ENCODE results near the gene CENPV. TPM values are rescaled to one million over a fixed set of nuclear protein-coding genes. Genes with fewer than 3 reads are reported as not detected.

CENPV gene
- total and polyA plus RNA-seq, 2 of the 13 experiments (the other 11 are each of a cell fraction or from before 2014, with no cell fraction given): 193 to 292 TPM

GRCh38 chr17:16352303-16352666 is 984 bp downstream of the CENPV start (continued):
- peak; percentile 78 for TF ChIP-seq KDM2A (CRISPR knock-in tag; IDR thresholded peaks at IDR 0.05; ENCODE audit: borderline replicate concordance, low read depth)
- TF ChIP-seq ZNF687 (CRISPR knock-in tag; IDR thresholded peaks at IDR 0.05): peak; percentile 81
- no peak for TF ChIP-seq ZNF451 (CRISPR knock-in tag; IDR thresholded peaks at IDR 0.05)
- TF ChIP-seq ZNF790 (CRISPR knock-in tag; IDR thresholded peaks at IDR 0.05; ENCODE audit: borderline replicate concordance): no peak
- no peak for TF ChIP-seq ARHGAP35 (CRISPR knock-in tag; IDR thresholded peaks at IDR 0.05; ENCODE audit: borderline replicate concordance)
- TF ChIP-seq ZNF782 (CRISPR knock-in tag; IDR thresholded peaks at IDR 0.05; ENCODE audit: borderline replicate concordance): no peak
- peak; percentile 65; the same call in 1 of the 2 replicates for TF ChIP-seq ZNF501 (CRISPR knock-in tag; IDR thresholded peaks at IDR 0.05)
- peak; percentile 81; the same call in 1 of the 2 replicates for TF ChIP-seq POLR2G (IDR thresholded peaks at IDR 0.05; ENCODE audit: low read depth, low read length)
- 0 out of 2 replicates have a peak, but pooled peaks have one; percentile 41 for TF ChIP-seq ZNF512B (CRISPR knock-in tag; IDR thresholded peaks at IDR 0.05; ENCODE audit: borderline replicate concordance)
- TF ChIP-seq, protein P1, sequence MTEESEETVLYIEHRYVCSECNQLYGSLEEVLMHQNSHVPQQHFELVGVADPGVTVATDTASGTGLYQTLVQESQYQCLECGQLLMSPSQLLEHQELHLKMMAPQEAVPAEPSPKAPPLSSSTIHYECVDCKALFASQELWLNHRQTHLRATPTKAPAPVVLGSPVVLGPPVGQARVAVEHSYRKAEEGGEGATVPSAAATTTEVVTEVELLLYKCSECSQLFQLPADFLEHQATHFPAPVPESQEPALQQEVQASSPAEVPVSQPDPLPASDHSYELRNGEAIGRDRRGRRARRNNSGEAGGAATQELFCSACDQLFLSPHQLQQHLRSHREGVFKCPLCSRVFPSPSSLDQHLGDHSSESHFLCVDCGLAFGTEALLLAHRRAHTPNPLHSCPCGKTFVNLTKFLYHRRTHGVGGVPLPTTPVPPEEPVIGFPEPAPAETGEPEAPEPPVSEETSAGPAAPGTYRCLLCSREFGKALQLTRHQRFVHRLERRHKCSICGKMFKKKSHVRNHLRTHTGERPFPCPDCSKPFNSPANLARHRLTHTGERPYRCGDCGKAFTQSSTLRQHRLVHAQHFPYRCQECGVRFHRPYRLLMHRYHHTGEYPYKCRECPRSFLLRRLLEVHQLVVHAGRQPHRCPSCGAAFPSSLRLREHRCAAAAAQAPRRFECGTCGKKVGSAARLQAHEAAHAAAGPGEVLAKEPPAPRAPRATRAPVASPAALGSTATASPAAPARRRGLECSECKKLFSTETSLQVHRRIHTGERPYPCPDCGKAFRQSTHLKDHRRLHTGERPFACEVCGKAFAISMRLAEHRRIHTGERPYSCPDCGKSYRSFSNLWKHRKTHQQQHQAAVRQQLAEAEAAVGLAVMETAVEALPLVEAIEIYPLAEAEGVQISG (CRISPR knock-in tag; IDR thresholded peaks at IDR 0.05): 0 out of 2 replicates have a peak, but pooled peaks have one; percentile 38
- peak; percentile 57; the same call in 1 of the 2 replicates for TF ChIP-seq ZNF772 (CRISPR knock-in tag; IDR thresholded peaks at IDR 0.05)
- peak; percentile 15; the same call in 1 of the 2 replicates for TF ChIP-seq HNF4A (CRISPR knock-in tag; IDR thresholded peaks at IDR 0.05)
- no peak; the same call in 1 of the 2 replicates for TF ChIP-seq PHF8 (CRISPR knock-in tag; IDR thresholded peaks at IDR 0.05)
- TF ChIP-seq TRAFD1 (CRISPR knock-in tag; IDR thresholded peaks at IDR 0.05; ENCODE audit: borderline replicate concordance): no peak
- TF ChIP-seq AHR (CRISPR knock-in tag; IDR thresholded peaks at IDR 0.05): 0 out of 2 replicates have a peak, but pooled peaks have one; percentile 25
- no peak for TF ChIP-seq IRX3 (CRISPR knock-in tag; IDR thresholded peaks at IDR 0.05; ENCODE audit: borderline replicate concordance, low read depth)
- no peak for TF ChIP-seq ESRRA (CRISPR knock-in tag; IDR thresholded peaks at IDR 0.05; ENCODE audit: low read depth)
- TF ChIP-seq NFRKB (IDR thresholded peaks at IDR 0.05): no peak
- TF ChIP-seq SAP130 (CRISPR knock-in tag; IDR thresholded peaks at IDR 0.05; ENCODE audit: low read depth): peak; percentile 82

Data from HepG2 (cell line).